GM19467 (cell line): ENCODE results near the gene GORASP1.
"Not testable (repeated sequence)": the region's sequence is repeated elsewhere in the genome, so short reads cannot be mapped to it uniquely, and the experiment has no call there.

Experiments
- ATAC-seq: cut with Tn5 transposase; IDR thresholded peaks from one replicate; pipeline ENCODE4 v1.9.1; 2021; ENCODE audit warnings: mild to moderate bottlenecking, moderate library complexity; ENCODE audit not compliant: unreplicated experiment

The GORASP1 gene

GRCh38 chr3:39075910-39076309 is 31.5 kb downstream of the GORASP1 start:
- no peak for ATAC-seq

- no peak for ATAC-seq
Measured at GRCh38 chr3:39068556-39068955, 38.9 kb downstream of the GORASP1 start.

- no peak for ATAC-seq
Measured at GRCh38 chr3:39067286-39067685, 40.1 kb downstream of the GORASP1 start.

- no peak for ATAC-seq
Measured at GRCh38 chr3:39065197-39065596, 42.2 kb downstream of the GORASP1 start.

- ATAC-seq: no peak
Measured at GRCh38 chr3:39064646-39065045, 42.8 kb downstream of the GORASP1 start.

- ATAC-seq: no peak
Measured at GRCh38 chr3:39063143-39063542, 44.3 kb downstream of the GORASP1 start.

- no peak for ATAC-seq
Measured at GRCh38 chr3:39062180-39062579, 45.2 kb downstream of the GORASP1 start.

- not testable (repeated sequence) for ATAC-seq
Measured at GRCh38 chr3:39061228-39061627, 46.2 kb downstream of the GORASP1 start.

GRCh38 chr3:39056151-39056550 is 51.3 kb downstream of the GORASP1 start:
- ATAC-seq: no peak

- no peak for ATAC-seq
Measured at GRCh38 chr3:39053696-39054095, 53.7 kb downstream of the GORASP1 start.

GRCh38 chr3:39052583-39052982 is 54.8 kb downstream of the GORASP1 start:
- no peak for ATAC-seq

- peak; percentile 98 for ATAC-seq
Measured at GRCh38 chr3:39051649-39052561, 55.5 kb downstream of the GORASP1 start, which contains the start of the genes SCN11A and WDR48. Gene SCN11A, minus strand, starts transcription at chr3:39051944. Its CDS starts 101,582 bp downstream, at chr3:38950362. Gene WDR48, plus strand, starts transcription at chr3:39052016. Its CDS starts 10 bp downstream, at chr3:39052026.

- ATAC-seq: no peak
Measured at GRCh38 chr3:39050029-39050428, 57.4 kb downstream of the GORASP1 start.
